HCT116 (cell line): ENCODE results near the gene STX10. TPM values are rescaled to one million over a fixed set of nuclear protein-coding genes. Genes with fewer than 3 reads are reported as not detected.

ENCODE experiments used
- ATAC-seq: fragments of 200-7000 bp; cut with Tn5 transposase; 2 replicates; pipeline ENCODE4 v1.9.1; 2020; ENCODE audit warnings: mild to moderate bottlenecking, moderate library complexity
- BruUV-seq: library from RNA; stranded (reverse); fragments of 400-500 nt; replicated peaks from 2 replicates; lab custom pipeline; 2021; lab: Mats Ljungman, UMichigan
- CTCF ChIA-PET: fragments of 300-600 bp; sonication (Branson Sonifier 250); formaldehyde crosslinking; loops from one replicate; lab custom pipeline; 2021; ENCODE audit warnings: antibody characterized with exemption; lab: Charles Lee
- POLR2A ChIA-PET: fragments of 300-600, 350-600 bp; sonication (Branson Sonifier 250); formaldehyde crosslinking; loops from one replicate; lab custom pipeline; 2021; ENCODE audit warnings: antibody characterized with exemption; lab: Charles Lee
- RAD21 ChIA-PET, 2 experiments: fragments of 300-600 bp; sonication (Branson Sonifier 250); formaldehyde crosslinking; loops; one replicate each; lab custom pipeline; 2023; ENCODE audit warnings: low total read pairs in 2 of 2; ENCODE audit not compliant: uncharacterized antibody in 2 of 2, unreplicated experiment in 2 of 2, low non-redundant PET in 1 of 2; lab: Charles Lee
- DNase-seq: peaks from one replicate; pipeline ENCODE4 v3.0.0-alpha.2; 2010; ENCODE audit warnings: low read depth, low spot score
- H2AFZ ChIP-seq: fragments of 200-600 bp; shearing (Covaris generic), sonication (generic); 2 replicates; pipeline ENCODE4 v1.6.1; 2017; ENCODE audit warnings: low read depth, mixed run types, mixed read lengths, antibody characterized with exemption, low read length; ENCODE audit not compliant: poor library complexity, severe bottlenecking
- H3K27ac ChIP-seq: 2 replicates; pipeline ENCODE4 v1.5.1; 2012; ENCODE audit warnings: low read depth, low read length
- H3K27me3 ChIP-seq: fragments of 200-600 bp; sonication (generic); 2 replicates; pipeline ENCODE4 v1.6.1; 2016; ENCODE audit warnings: mixed run types, low read length, mixed read lengths; ENCODE audit not compliant: insufficient read depth
- H3K36me3 ChIP-seq, 2 experiments: fragments of 200-500 bp in 1 of 2; fragments of 200-600 bp in 1 of 2; sonication (Bioruptor generic) in 1 of 2; sonication (generic) in 1 of 2; 2 replicates each; pipeline versions ENCODE4 v1.5.1 to v1.6.1; 2014 to 2016; ENCODE audit warnings: low read length in 2 of 2, inconsistent platforms in 1 of 2, mixed read lengths in 1 of 2, mixed run types in 1 of 2; ENCODE audit not compliant: insufficient read depth in 2 of 2, control insufficient read depth in 1 of 2
- H3K4me1 ChIP-seq, 2 experiments: fragments of 200-600 bp in 1 of 2; sonication (generic) in 1 of 2; 2 replicates each; pipeline versions ENCODE4 v1.5.1 to v1.6.1; 2012 to 2017; ENCODE audit warnings: low read length in 2 of 2, inconsistent platforms in 1 of 2, mild to moderate bottlenecking in 1 of 2, mixed read lengths in 1 of 2, mixed run types in 1 of 2, moderate library complexity in 1 of 2; ENCODE audit not compliant: insufficient read depth in 2 of 2, control insufficient read depth in 1 of 2
- H3K4me2 ChIP-seq: fragments of 200-600 bp; sonication (generic); 2 replicates; pipeline ENCODE4 v1.6.1; 2017; ENCODE audit warnings: mixed run types, low read length, mixed read lengths
- H3K4me3 ChIP-seq, 2 experiments: fragments of 200-600 bp in 1 of 2; sonication (generic) in 1 of 2; replicated peaks in 1 of 2; 2 replicates each; pipeline ENCODE4 v1.5.1; 2011 to 2016; ENCODE audit warnings: low read length in 2 of 2, control low read depth in 1 of 2, low read depth in 1 of 2, mild to moderate bottlenecking in 1 of 2, mixed read lengths in 1 of 2, mixed run types in 1 of 2
- H3K79me2 ChIP-seq: fragments of 200-600 bp; sonication (generic); 2 replicates; pipeline ENCODE4 v1.6.1; 2017; ENCODE audit warnings: mild to moderate bottlenecking, mixed run types, low read length, moderate library complexity, mixed read lengths; ENCODE audit not compliant: insufficient read depth
- H3K9ac ChIP-seq: fragments of 200-600 bp; sonication (generic); 2 replicates; pipeline ENCODE4 v1.6.1; 2016; ENCODE audit warnings: low read length, mixed read lengths
- H3K9me2 ChIP-seq: fragments of 200-600 bp; sonication (generic), shearing (Covaris generic); 2 replicates; pipeline ENCODE4 v1.6.1; 2017; ENCODE audit warnings: mixed run types, mild to moderate bottlenecking, moderate library complexity; ENCODE audit not compliant: insufficient read depth
- H3K9me3 ChIP-seq, 2 experiments: fragments of 200-500 bp in 1 of 2; fragments of 200-600 bp in 1 of 2; sonication (Bioruptor generic) in 1 of 2; sonication (generic) in 1 of 2; 2 replicates each; pipeline ENCODE4 v1.6.1; 2014 to 2017; ENCODE audit warnings: low read length in 2 of 2, mixed read lengths in 2 of 2, inconsistent platforms in 1 of 2, low read depth in 1 of 2, mild to moderate bottlenecking in 1 of 2, mixed run types in 1 of 2, moderate library complexity in 1 of 2; ENCODE audit not compliant: control insufficient read depth in 1 of 2, insufficient read depth in 1 of 2
- H4K20me1 ChIP-seq: fragments of 200-600 bp; sonication (generic), shearing (Covaris generic); 2 replicates; pipeline ENCODE4 v1.6.1; 2017; ENCODE audit warnings: mixed run types, mild to moderate bottlenecking, moderate library complexity; ENCODE audit not compliant: insufficient read depth
- EZH2 ChIP-seq: fragments of 200-600 bp; sonication (generic); IDR thresholded peaks from 2 replicates; pipeline ENCODE4 v1.6.1; 2017; ENCODE audit warnings: antibody characterized with exemption, mixed run types
- JUND ChIP-seq: IDR thresholded peaks from 2 replicates; pipeline ENCODE4 v1.6.1; 2012
- TCF7L2 ChIP-seq: IDR thresholded peaks from 2 replicates; pipeline ENCODE4 v1.7.0; 2011; ENCODE audit warnings: borderline replicate concordance, inconsistent platforms; ENCODE audit not compliant: insufficient read depth, insufficient read length; ENCODE audit errors: extremely low read depth
- YY1 ChIP-seq: IDR thresholded peaks from 2 replicates; pipeline ENCODE4 v1.6.1; 2011; ENCODE audit warnings: low read length, low read depth, moderate library complexity, mild to moderate bottlenecking; ENCODE audit not compliant: insufficient replicate concordance; ENCODE audit errors: extremely low read depth
- intact Hi-C: fragments of 100-400 bp; cut with micrococcal nuclease; formaldehyde crosslinking; loops from 2 replicates; pipeline ENCODE4 v1.10.0; 2022
- total RNA-seq: library from RNA; stranded (reverse); gene quantifications from one replicate; pipeline ENCODE4 v1.2.1, GENCODE V29; 2021; ENCODE audit not compliant: unreplicated experiment

STX10 gene
- total RNA-seq, 1 experiment from 2014 or later = 149 TPM

DNA sequence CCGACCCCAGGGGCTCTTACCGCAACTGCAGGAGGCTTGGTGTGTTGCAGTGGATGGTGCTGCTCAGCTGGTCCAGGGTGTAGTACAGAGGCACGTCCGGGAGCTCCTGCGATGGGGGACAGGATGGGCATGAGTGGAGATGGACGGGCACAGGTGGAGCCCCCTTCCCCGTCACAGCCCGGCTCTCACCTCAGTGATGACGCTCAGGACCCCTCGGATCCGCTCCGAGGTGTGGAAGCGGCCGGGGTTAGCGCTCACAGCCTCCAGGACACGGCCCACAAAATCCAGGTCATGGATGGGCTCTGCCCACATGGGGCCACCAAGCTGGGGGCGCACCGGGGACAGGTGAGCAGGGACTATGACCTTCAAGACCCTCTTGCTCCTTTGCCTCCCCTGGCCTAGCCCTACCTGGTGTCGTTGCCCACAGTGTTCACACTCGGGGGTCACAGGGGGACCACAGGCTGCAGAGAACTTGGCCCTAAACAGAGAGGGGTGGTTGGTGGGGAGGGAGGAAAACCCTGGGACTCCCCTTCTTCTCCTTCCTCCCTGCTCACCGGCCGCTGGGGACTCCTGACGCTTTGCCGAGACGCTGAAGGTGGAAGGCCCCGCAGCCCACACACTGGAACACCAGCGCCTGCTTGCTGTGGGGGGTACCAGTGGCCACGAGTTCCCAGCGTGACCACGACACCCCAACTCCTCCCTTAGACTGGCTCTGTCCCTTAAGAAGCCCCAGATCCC, 40.6 kb downstream of the STX10 start:
- no peak for ATAC-seq
- ChIA-PET RAD21 (no interaction called here), CTCF (no interaction called here), POLR2A (no interaction called here)
- DNase-seq = no peak
- intact Hi-C loops = no loop called here
- Histone ChIP-seq H3K9me3 (no peaks in the 10 kb centered on the region), H3K9ac (no peak overlapping the region), H3K27ac (no peak overlapping the region), H3K27me3 (no peaks in the 10 kb centered on the region), H3K79me2 (peaks cover 12% of the 10 kb centered on the region), H3K36me3 (peaks cover 8 to 30% of the 10 kb centered on the region in 2 experiments; a peak in 3 of 4 replicates), H3K4me1 (no peaks in the 10 kb centered on the region), H3K9me2 (no peaks in the 10 kb centered on the region), H4K20me1 (no peaks in the 10 kb centered on the region), H3K4me3 (no peak overlapping the region), H3K4me2 (no peak overlapping the region), H2AFZ (no peak overlapping the region)
- TF ChIP-seq TCF7L2 = no peak
- BruUV-seq = no TSS peak

- Histone ChIP-seq H3K9ac (no peak overlapping the region), H3K9me3 (no peaks in the 10 kb centered on the region), H3K27me3 (no peaks in the 10 kb centered on the region), H3K36me3 (peaks cover 0 to 16% of the 10 kb centered on the region in 2 experiments; a peak in 2 of 4 replicates), H3K27ac (no peak overlapping the region), H3K4me1 (peaks cover 3 to 23% of the 10 kb centered on the region in 2 experiments; a peak in 3 of 4 replicates), H2AFZ (no peak overlapping the region), H4K20me1 (no peaks in the 10 kb centered on the region), H3K9me2 (no peaks in the 10 kb centered on the region), H3K4me2 (no peak overlapping the region), H3K4me3 (no peak overlapping the region), H3K79me2 (no peaks in the 10 kb centered on the region)
- DNase-seq = no peak
- intact Hi-C loops = no loop called here
- ChIA-PET POLR2A (no interaction called here), CTCF (interaction anchor here (1.1 kb wide), 1 partner anchor 128 kb away, joined by 4 read pairs; no protein-coding TSS in a partner anchor), RAD21 (interaction anchor here in 1 of 2 experiments (0.7 kb wide), 1 partner anchor 73 kb away, joined by 3 read pairs; no protein-coding TSS in a partner anchor)
- ATAC-seq = no peak
- BruUV-seq = no TSS peak
- TF ChIP-seq JUND (no peak), YY1 (no peak), EZH2 (no peak)
Observed at GRCh38 chr19:13104848-13105711, 45.1 kb downstream of the STX10 start.
